Retina (tissue), 1 donor: ENCODE results near the gene KMT2E.

ENCODE experiments used
- DNase-seq: peaks from one replicate; pipeline ENCODE4 v3.0.0-alpha.2; 2016

KMT2E gene

GRCh38 chr7:105088456-105088855, 74.5 kb downstream of the KMT2E start:
- no peak for DNase-seq

GRCh38 chr7:105094966-105095365, 81.0 kb downstream of the KMT2E start:
- DNase-seq: no peak

- DNase-seq: no peak
These were observed 82.3 kb downstream of the KMT2E start for GRCh38 chr7:105096306-105096705.

- no peak for DNase-seq
These were observed 83.6 kb downstream of the KMT2E start for GRCh38 chr7:105097619-105098018.

GRCh38 chr7:105098863-105099515, 85.0 kb downstream of the KMT2E start:
- no peak for DNase-seq

GRCh38 chr7:105101864-105102263, 87.9 kb downstream of the KMT2E start:
- no peak for DNase-seq

- no peak for DNase-seq
These were observed 88.8 kb downstream of the KMT2E start for GRCh38 chr7:105102557-105103352.

- no peak for DNase-seq
These were observed 91.6 kb downstream of the KMT2E start for GRCh38 chr7:105105579-105105978.

- DNase-seq: no peak
These were observed 92.5 kb downstream of the KMT2E start for GRCh38 chr7:105106473-105106872.

- DNase-seq: no peak
These were observed 93.5 kb downstream of the KMT2E start for GRCh38 chr7:105107458-105107857.

GRCh38 chr7:105112440-105113418, 98.7 kb downstream of the KMT2E start:
- DNase-seq: no peak

- no peak for DNase-seq
These were observed 104.9 kb downstream of the KMT2E start for GRCh38 chr7:105118612-105119600.

GRCh38 chr7:105122619-105123018, 108.6 kb downstream of the KMT2E start:
- no peak for DNase-seq

- DNase-seq: no peak
These were observed 111.7 kb downstream of the KMT2E start for GRCh38 chr7:105125745-105126144.

GRCh38 chr7:105126436-105126975, 112.5 kb downstream of the KMT2E start:
- DNase-seq: no peak

- DNase-seq: no peak
These were observed 113.2 kb downstream of the KMT2E start for GRCh38 chr7:105127179-105127578.

GRCh38 chr7:105130048-105130447, 116.0 kb downstream of the KMT2E start:
- DNase-seq: no peak

- DNase-seq: no peak
These were observed 116.6 kb downstream of the KMT2E start for GRCh38 chr7:105130580-105130979.

GRCh38 chr7:105131033-105131656, 117.1 kb downstream of the KMT2E start:
- no peak for DNase-seq

GRCh38 chr7:105131890-105132289, 117.9 kb downstream of the KMT2E start:
- DNase-seq: no peak

GRCh38 chr7:105132335-105132734, 118.3 kb downstream of the KMT2E start:
- DNase-seq: no peak
